Measurements from ENCODE around the gene NUAK1.

NUAK1 gene

GRCh38 chr12:106044773-106045172 lies 94.0 kb downstream of the NUAK1 start:
- H3K4me3 ChIP-seq (replicated peaks; ENCODE audit: insufficient read depth, low read length), result no peak overlapping the region
- H3K27ac ChIP-seq (replicated peaks), result no peak overlapping the region
- H3K27me3 ChIP-seq (ENCODE audit: insufficient read depth, poor library complexity, severe bottlenecking), result no peaks in the 10 kb centered on the region
- TF ChIP-seq POLR2AphosphoS5 (IDR thresholded peaks at IDR 0.05; ENCODE audit: low read depth) (no peak), SPI1 (IDR thresholded peaks at IDR 0.05; ENCODE audit: borderline replicate concordance, low read depth) (no peak), REST (IDR thresholded peaks at IDR 0.05; ENCODE audit: insufficient replicate concordance, low read depth) (no peak), GABPA (IDR thresholded peaks at IDR 0.05; ENCODE audit: low read depth) (no peak)
- TF ChIP-seq, protein P1, sequence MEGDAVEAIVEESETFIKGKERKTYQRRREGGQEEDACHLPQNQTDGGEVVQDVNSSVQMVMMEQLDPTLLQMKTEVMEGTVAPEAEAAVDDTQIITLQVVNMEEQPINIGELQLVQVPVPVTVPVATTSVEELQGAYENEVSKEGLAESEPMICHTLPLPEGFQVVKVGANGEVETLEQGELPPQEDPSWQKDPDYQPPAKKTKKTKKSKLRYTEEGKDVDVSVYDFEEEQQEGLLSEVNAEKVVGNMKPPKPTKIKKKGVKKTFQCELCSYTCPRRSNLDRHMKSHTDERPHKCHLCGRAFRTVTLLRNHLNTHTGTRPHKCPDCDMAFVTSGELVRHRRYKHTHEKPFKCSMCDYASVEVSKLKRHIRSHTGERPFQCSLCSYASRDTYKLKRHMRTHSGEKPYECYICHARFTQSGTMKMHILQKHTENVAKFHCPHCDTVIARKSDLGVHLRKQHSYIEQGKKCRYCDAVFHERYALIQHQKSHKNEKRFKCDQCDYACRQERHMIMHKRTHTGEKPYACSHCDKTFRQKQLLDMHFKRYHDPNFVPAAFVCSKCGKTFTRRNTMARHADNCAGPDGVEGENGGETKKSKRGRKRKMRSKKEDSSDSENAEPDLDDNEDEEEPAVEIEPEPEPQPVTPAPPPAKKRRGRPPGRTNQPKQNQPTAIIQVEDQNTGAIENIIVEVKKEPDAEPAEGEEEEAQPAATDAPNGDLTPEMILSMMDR (IDR thresholded peaks at IDR 0.05; ENCODE audit: insufficient read depth, low read length), result no peak
- no peak for DNase-seq (ENCODE audit: low read depth in 1 of 2, low spot score in 1 of 2)

DNA sequence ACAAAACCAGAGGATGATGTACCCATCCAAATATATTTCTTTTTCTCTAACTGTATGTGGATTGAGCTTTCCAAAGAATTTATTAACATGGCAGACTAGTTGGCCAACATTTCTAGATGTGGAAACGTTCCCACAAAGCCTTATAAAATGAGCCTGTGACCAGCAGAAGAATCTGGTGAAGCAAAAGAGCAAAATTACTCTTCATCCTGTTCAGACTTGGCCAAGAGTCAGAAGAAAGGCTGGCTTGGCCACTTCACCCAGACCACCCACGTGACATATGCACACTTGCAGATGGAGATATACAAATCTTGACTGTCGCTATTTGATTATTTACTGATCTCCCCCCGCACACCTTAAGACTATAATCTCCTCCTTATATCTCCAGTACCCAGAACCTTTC lies 96.7 kb downstream of the NUAK1 start:
- H3K27ac ChIP-seq (replicated peaks), result no peak overlapping the region
- H3K27me3 ChIP-seq (ENCODE audit: insufficient read depth, poor library complexity, severe bottlenecking), result no peaks in the 10 kb centered on the region
- no peak for DNase-seq (ENCODE audit: low read depth in 1 of 2, low spot score in 1 of 2)
- TF ChIP-seq, protein P1 (IDR thresholded peaks at IDR 0.05; ENCODE audit: insufficient read depth, low read length), result no peak
- no peak for TF ChIP-seq SPI1 (IDR thresholded peaks at IDR 0.05; ENCODE audit: borderline replicate concordance, low read depth)
- no peak for TF ChIP-seq POLR2AphosphoS5 (IDR thresholded peaks at IDR 0.05; ENCODE audit: low read depth)
- no peak for TF ChIP-seq REST (IDR thresholded peaks at IDR 0.05; ENCODE audit: insufficient replicate concordance, low read depth)
- TF ChIP-seq GABPA (IDR thresholded peaks at IDR 0.05; ENCODE audit: low read depth), result no peak
- no peak overlapping the region for H3K4me3 ChIP-seq (replicated peaks; ENCODE audit: insufficient read depth, low read length)

GRCh38 chr12:106040521-106040920 lies 98.2 kb downstream of the NUAK1 start:
- H3K4me3 ChIP-seq (replicated peaks; ENCODE audit: insufficient read depth, low read length), result no peak overlapping the region
- no peaks in the 10 kb centered on the region for H3K27me3 ChIP-seq (ENCODE audit: insufficient read depth, poor library complexity, severe bottlenecking)
- DNase-seq (ENCODE audit: low read depth in 1 of 2, low spot score in 1 of 2), result no peak
- TF ChIP-seq, protein P1 (IDR thresholded peaks at IDR 0.05; ENCODE audit: insufficient read depth, low read length), result no peak
- TF ChIP-seq GABPA (IDR thresholded peaks at IDR 0.05; ENCODE audit: low read depth) (no peak), SPI1 (IDR thresholded peaks at IDR 0.05; ENCODE audit: borderline replicate concordance, low read depth) (no peak), POLR2AphosphoS5 (IDR thresholded peaks at IDR 0.05; ENCODE audit: low read depth) (no peak), REST (IDR thresholded peaks at IDR 0.05; ENCODE audit: insufficient replicate concordance, low read depth) (no peak)
- no peak overlapping the region for H3K27ac ChIP-seq (replicated peaks)
